22Rv1 (cell line): ENCODE measurements around the gene ERN2.

Experiments used
- CTCF ChIP-seq: fragments of 450-650 bp; IDR thresholded peaks from 2 replicates; pipeline ENCODE4 v1.5.1; 2017; ENCODE audit warnings: mild to moderate bottlenecking
- ZFX ChIP-seq: fragments of 450-650 bp; IDR thresholded peaks from 2 replicates; pipeline ENCODE4 v1.6.1; 2017; ENCODE audit warnings: antibody characterized with exemption, borderline replicate concordance

- TF ChIP-seq CTCF, result no peak
- TF ChIP-seq ZFX, result no peak
Observed at GRCh38 chr16:23683487-23683886, 29.5 kb downstream of the ERN2 start.
